NCI-H128 (cell line): Measurements from ENCODE around the gene MEIS2.

Experiments
- DNase-seq: peaks from one replicate; lab custom pipeline; 2025; ENCODE audit not compliant: unreplicated experiment; lab: John Stamatoyannopoulos, UW

The MEIS2 gene

DNA sequence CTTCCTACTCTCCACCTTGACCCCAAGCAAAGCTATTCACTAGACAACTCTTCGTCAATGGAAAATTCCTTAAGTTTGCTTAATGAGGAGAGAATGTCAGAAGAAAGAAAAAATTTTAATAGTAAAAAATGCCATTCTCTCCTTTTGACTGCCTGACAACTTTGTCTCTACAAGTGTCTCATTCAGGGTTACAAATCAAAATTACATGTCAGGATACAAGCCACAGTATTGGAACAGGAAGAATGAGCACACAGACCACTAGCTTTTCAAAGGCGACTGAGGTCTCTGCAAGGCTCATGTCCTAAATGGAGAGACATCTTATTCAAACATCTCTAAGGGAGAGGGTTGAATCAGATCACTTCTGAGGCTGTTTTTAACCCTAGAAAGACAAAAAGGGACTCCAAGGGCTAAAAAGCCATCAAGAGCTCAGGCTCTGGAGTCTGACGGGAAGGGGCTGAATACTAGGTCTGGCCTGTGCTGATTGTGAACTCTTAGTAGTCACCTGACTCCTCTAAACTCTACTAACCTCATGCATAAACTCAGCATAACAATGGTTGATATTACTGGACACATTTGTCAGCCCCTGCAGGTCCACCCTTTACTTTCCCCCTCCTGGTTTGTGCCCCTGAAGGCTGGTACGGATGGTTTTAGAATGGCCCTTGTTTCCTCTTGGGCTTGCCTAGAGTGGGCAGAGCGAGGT lies 12.8 kb upstream of the MEIS2 start:
- no peak for DNase-seq

DNA sequence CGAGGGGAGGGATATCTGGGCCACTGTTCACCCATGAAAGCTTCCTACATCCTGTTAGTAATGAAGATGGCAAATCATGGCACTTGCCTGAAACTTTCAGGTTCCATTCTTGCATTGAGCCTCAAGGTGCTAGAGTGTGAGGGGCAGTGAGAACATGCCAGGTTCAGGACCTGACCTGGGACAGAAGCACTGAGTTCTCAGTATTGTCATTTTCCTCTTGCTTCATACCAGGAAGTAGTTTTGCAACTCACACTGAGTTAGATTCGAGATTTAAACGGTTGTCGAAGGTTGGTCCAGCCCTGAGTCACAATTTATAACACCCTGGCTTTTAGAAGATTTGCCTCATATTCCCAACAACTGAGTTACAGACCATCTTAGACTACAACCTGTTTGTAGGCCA lies 11.8 kb upstream of the MEIS2 start:
- DNase-seq = no peak

DNA sequence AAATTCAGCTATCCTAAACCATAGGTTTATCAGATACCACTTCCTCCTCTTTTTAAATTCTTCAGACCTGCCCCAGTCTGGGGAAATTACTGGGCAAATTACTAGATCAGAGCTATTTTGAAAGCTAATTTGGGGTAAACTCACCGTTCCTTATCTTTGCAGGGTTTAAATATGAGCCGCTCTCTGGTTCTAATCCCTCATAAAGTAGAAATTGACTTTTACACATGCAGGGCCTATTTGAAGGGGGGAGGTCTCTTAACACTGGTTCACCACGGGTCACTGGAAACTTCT lies 11.0 kb upstream of the MEIS2 start:
- DNase-seq = no peak

DNA sequence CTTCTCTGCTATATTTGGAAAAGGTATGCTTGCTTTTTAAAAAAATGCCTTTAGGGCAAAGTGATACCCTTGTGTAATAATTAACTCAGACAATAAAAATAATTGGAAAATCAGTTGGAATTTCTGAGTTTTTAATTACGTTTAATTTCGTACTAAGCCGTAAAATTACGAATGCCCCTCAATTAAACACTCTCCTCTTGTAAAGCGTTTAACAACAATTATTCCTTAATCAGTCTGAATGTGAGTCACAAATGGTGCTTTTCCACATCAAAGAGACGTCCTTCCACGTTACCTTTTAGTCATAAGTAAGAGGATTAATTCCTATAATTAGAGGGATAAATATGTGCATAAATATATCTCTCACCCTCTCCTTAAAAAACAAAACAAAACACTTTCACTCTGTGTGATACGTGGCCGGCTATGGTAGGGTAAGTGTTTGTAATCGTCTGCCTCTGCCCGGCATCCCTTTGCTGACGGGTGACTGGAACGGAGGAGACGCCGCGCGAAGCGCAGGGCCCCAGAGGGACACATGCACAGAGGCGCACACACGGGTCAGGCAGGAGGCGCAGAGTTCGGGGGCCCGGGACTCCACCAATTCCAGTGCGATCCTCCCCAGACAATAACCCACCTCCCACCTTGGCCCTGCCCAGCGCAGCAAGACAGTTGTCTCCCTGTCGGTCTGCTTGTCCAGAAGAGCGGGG lies 9.7 kb upstream of the MEIS2 start:
- no peak for DNase-seq

DNA sequence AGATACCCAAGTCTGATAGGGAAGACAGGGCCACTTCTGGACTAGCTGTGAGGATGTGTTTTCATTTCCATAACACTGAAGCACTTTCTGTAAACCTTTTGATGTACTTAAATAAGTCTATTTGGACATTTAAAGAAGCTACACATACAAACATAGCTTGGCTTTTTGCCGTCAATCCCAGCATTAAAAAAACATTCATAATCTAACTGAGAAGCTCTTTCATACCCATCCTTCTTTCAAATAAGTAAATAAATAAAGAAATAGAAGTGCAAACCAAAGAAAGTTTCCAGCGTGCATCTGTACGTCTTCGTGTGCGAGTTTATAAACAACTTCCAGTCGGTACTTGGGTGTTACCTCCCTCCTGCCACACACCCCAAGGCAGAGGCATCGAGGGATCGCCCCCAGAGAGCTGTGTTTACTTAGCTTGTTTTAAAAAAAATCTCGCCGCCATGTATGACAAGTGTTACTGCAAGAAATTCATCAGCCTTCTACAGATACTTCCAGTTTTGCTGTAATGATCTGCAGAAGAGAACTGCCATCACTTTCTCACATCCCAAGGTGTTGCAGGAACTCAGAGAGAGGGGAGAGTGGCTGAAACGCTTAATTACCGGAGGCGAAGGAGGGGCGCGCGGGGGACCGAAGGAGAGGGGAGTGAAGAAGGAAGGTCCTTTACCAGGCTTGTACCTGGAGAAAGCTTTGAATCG lies 9.0 kb upstream of the MEIS2 start:
- no peak for DNase-seq

DNA sequence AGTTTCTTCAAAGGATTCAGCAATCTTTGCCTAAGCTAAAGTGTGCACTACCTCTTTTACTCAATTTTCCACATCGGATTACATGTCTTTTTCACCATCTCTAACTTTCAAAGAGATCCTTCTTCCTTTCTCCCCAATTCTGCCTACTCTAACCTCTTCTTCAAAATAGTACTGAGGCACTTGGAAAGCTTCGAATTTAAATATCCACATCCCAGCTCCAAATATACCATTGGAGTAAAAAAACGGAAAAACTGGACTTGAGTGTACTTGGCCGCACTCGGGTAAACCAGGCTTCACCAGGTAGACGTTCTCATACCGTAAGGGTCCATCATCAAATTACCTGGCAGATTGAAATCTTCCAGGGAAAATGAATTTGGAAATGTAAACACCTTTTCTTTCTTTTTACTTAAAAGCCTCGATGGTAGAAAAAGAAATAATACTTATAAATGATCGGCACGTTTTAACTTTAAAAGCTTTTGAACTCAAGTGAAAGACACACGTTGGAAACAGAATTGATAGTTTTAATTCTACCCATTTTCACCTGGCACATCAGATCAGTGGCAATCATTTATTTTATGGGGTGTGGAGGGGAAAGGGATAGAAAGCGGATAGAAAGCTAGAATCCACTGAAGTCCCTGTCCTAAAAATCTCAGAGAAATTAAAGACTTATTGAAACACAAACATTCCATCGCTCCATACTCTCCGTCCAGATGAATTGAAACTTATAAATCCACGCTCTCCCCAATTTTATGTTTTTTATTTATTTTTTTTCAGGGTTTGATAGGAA lies 8.2 kb upstream of the MEIS2 start:
- no peak for DNase-seq

DNA sequence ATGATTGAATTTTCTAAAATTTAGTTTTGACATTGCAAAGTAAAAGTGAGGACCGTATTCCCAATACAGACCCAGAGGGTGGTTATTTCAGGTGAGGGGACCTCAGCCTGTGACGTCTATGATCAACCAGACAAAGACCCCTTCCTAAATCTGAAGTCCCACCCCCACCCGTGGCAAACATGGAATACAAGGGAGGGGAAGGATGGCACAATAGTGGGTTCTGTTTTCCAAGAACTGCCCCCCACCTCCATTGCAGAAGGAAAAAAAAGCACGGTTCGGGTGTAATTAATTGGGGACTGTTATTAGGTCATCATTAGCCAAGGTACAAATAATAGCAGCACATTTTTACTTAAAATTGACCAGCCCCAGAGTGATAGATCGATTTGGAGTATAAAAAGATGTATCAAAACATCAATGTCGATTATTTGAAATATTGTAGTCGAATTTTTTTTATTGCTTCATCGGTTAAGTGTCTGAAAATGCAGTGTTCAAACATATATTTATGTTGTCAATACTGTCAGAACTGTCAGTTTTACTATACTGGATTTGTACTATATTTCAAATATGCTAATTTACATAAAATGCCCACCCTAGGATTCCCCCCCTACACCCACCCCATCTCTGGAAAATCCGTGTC lies 7.5 kb upstream of the MEIS2 start:
- no peak for DNase-seq

DNA sequence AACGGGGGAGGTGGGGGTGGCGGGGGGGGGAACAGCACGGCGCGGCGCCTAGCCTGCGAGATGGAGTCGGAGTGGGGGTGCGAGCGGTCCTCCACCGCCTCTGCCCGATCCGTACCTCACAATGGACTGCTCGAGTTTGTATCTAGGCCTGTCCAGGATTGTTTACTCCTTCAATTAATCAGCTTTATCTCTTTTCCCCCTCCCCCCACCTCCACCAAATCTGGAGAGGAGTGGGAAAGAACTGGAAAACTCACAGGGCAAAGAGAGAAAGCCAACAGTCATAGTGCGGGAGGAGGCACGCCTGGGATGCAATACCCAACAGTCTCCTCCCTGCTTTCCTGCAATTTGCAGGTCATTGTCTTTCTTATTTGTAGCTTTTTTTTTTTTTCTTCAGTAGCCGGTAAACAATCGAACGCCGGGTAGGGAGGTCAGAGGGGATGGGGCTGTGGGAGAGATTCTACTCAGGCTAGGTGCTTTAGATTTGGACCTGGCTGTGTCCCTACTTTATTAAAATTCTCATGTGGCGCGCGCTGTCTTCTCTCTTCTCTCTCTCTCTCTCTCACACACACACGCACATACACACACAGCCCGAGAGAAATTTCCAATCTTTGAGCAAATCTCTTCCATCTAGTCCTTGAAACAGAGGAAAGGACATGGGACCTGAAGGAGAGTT lies 6.9 kb upstream of the MEIS2 start:
- no peak for DNase-seq

DNA sequence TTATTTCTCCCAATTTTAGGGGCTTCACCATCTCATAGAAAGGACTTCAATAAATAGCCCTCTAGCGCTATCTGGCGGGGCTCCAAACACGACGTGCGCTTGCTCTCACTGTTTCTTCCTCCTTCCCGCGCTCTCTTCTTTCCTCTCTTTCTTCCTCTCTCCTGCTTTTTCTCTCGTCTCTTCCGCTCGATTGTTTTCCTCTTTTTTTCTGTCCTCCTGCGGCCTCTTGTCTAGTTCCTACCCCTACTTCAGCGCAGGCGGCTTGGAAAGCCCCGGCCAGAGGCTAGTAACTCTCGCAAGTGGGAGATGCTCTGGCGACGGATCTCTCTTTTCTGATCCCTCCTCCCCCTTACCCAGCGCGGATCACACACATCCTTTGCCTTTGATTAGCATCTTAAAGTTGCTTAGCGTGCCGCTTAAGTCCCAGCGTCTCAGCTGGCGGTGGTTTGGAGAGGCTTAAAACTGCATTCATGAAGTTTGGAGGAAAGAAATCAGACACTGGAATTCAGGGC lies 6.2 kb upstream of the MEIS2 start:
- DNase-seq = no peak

DNA sequence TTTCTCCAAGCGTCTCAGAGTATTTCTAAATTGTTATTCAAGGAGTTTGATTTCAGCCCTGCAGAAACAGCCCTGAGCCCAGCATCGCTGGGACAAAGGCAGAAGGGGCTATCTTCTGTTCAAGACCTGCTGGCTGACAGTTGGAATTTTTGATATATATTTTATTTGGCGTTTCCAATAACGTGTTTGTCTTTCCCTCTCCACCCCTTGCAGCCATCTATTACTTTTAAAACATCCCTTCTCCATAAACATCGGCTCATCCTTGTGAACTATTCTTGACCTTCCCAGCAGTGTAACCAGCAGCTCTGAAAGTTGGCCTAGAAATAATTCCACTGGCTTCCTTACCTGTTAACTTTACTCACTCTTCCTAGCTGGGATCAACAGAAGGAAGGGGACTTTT lies 5.5 kb upstream of the MEIS2 start:
- DNase-seq = no peak

DNA sequence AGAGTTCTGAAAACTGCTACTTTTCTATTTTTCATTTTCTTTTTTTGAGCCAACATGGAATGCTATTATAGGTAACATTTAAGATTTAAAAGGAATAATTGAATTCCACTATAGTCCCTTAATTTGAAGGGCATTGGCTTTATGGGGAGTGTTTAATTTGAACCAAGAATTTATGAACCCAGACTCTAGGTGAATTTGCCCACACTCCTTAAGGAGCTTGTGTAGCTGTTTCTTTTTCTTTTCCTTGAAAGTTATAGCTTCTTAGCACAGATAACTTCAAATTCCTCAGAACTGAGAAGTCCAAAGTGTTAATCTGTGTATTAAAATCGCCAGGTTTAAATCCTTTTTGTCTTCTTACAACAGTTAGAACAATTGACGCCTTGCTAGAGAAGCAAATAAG lies 4.7 kb upstream of the MEIS2 start:
- DNase-seq = no peak

DNA sequence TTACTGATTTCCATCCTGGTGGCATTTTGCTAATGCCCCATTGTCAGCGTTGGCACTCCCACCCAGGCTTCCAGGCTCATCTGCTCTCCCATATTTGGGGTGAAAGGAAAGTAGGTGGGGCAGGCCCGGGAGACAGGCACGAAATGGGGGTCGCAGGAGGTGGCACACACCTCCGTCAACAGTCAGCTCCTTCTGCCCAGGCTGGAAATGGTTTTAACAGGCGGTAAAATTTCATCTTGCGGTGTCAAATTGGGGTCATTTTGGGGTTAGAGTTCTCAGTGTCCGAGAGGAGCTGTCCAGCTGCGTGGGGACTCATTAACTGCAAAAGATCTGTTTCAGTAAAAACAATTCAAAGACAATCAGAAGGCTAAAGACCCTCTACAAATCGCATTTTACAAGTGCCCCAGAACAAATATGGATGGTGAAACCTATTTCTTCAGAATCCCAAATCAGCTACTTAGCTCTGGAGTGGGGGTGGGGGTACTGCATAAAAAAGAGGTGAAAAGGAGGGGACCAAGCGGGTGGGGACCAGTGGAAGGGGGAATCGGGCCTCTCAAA lies 4.2 kb upstream of the MEIS2 start:
- no peak for DNase-seq

DNA sequence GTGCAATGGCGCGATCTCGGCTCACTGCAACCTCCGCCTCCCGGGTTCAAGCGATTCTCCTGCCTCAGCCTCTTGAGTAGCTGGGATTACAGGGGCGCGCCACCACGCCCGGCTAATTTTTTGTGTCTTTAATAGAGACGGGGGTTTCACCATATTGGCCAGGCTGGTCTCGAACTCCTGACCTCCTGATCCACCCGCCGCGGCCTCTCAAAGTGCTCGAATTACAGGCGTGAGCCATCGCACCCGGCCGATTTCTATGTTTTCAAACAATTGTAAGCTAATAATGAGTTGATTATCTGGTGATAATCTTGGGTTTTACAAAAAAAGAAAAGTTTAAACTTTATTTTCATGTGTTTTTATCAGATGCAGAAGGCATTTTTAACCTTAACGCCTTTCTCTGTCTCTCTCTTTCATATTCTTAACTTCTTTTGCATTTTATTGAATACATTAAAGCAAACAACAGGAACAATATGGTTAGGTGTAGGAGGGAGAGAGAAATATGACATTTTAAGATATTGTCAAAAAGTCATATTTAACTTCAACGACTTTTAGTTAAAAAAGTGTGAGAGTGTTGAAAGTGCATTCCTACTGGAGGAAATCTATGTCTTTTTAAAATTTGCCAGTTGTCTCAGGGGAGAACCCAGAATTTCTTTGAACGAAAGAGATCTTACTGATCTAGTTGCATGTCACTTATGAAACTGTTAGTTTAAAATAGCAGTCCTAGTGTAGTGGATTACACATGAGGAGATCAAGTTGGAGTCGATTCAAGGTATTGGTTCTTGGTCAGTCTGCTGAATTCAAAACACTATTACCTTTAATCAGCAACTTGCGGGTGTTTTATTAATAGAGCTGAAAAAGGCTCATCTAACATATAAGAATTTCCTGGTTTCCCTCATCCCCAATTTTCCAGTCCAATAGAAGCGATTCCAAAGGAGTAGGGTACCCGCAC lies 3.4 kb upstream of the MEIS2 start:
- DNase-seq = no peak

DNA sequence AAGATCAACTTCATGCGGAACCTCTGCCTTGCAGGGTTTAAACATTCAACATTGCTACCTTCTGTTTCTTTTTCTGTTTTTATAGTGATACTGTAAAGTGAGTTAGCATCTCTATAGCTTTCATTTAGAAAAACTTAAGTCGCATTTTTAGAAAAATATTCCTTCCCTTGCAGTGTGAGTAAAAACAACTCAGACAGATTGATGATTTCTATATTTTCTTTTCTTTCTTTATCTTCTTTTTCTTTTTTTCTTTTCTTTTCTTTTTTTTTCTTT lies 2.8 kb upstream of the MEIS2 start:
- no peak for DNase-seq

DNA sequence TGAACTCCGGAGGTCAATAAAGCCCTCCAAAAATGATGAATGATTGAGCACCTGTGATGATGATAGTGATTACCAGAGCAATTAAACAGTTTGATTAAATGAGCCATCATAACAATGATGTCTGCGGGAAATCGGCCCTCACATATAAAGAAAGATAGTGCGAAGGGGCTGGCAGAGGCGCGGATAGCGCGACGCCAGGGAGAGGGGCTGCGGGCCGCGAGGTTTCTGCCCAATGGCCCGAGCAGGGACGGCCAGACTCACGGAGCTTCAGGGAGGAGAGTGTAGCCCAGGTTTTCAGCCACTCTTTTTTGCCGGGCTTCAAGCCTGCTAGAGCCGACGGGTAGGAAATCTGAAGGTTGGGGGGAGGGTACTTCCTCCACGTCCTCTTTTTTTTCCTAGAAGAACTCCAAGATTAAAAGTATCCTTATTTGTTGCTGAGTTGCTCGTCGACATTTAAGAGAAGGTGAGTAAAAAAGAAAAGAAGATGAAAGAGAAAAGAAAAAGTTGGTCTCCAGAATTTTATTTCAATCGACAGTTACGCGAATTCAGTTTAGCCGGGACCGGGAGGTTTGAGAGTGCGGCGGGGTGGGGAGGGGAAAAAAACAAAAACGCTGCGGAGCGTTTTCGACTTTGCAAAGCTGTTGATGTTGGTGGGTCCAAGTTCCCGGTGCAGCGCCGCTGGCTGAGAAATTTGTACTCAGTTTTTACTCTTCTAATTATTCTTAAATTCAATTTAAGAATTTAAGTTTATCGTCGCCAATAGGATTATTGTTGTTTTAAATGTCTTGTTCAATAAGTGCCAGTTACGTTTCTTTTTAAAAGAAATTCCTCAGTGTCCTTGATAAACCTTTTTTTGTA lies 2.2 kb upstream of the MEIS2 start:
- DNase-seq = no peak

DNA sequence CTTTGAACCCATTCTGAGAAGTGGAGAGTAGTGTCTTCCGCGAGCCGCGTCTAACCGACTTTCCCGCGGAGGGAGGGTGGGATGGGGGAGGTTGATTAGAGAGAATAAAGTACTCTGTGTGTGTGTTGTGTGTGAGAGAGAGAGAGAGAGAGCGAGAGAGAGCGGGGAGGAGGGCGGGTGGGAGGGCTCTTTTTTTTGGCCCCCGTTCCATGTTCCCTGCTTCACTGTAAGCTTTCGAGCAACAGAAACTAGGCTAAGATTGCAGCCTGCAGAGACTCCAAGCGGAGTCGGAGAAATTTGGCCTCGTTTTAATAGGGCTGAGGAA lies 1.6 kb upstream of the MEIS2 start:
- DNase-seq = no peak

DNA sequence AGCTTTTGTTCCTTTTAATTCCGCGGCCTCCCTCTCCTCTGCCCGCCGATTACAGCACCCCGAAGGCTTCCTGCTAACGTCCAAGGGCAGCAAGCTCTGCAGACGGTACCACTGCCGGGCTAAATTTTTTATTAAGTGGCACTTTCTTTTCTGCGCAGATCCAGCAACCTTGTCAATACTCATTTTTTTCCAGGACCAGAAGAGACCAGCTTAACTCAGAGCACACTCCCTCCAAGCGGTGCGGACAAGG lies 542 bp upstream of the MEIS2 start:
- no peak for DNase-seq

DNA sequence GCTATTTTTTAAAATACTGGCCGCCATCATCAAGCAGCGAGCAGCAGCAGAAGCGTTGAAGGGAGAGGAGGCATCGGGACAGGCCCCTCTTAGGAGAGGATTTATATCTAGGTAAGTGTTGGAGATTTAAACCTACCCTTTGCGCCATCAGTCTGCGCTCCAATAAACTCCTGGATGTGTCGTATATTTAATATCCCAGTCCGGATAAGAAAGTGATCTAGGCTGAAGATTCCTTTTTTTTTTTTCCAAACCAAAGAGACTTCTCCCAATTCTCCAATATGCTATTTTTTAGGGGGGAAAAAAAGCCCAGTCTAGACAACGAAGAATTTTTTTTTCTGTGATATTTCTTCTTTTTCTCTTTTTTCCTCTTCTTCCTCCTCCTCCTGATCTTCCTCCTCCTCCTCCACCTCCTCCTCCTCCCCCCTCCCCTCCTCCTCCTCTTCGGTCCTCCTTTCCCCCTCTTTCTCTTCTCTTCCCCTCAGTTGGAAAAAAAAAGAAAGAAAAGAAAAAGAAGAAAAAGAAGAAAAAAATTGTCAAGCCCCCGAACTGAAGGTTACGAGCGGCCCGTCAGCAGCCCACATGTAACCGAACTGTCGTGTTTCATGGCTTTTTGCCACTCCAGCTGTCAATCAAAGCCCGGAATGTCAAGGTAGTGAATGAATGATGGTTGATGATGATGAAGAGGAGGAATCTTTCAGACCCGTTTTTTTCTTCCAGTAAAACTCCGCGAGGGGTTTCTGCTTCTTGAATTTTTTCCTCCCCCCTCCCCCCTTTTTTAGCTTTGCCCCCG lies 835 bp downstream of the MEIS2 start:
- DNase-seq = no peak
